ENCODE measurements around the gene LINS1. TPM values are rescaled to one million over a fixed set of nuclear protein-coding genes. Genes with fewer than 3 reads are reported as not detected.

LINS1 gene
- total RNA-seq, 1 donor from 2014 or later, result 20.0 TPM

- no peak for ATAC-seq
- intact Hi-C loops (cut with DNase I), result no loop called here
- DNase-seq (ENCODE audit: low spot score), result no peak
Observed at GRCh38 chr15:100521907-100522306, 80.1 kb downstream of the LINS1 start.

- peak; percentile 55 for ATAC-seq
- intact Hi-C loops (cut with DNase I), result no loop called here
- no peak for DNase-seq (ENCODE audit: low spot score)
Observed at GRCh38 chr15:100520132-100520921, 81.7 kb downstream of the LINS1 start.

- no peak for ATAC-seq
- intact Hi-C loops (cut with DNase I), result no loop called here
- DNase-seq (ENCODE audit: low spot score), result no peak
Observed at GRCh38 chr15:100517846-100518245, 84.1 kb downstream of the LINS1 start.

Other genes starting within 250 kb of the LINS1 start
- 0.36 TPM for gene CERS3, start 73.2 kb downstream of the LINS1 start, total RNA-seq
- 10.9 TPM for gene ASB7, start 405 bp upstream of the LINS1 start, total RNA-seq

Measured in sciatic nerve (tissue), 2 donors.